Measurements from ENCODE around the gene MMP10.

The MMP10 gene

GRCh38 chr11:102798012-102798746 is 17.8 kb upstream of the MMP10 start, which contains the start of gene MMP1:
Gene MMP1 (minus strand): TSS chr11:102798160. CDS start chr11:102798092, 68 bp downstream.
- Mint-ChIP-seq H3K27ac (no peak within 1 kb of the TSS), H3K4me1 (ENCODE audit: low read depth) (peaks cover 6% of the 10 kb centered on the region), H3K27me3 (peaks cover 10% of the 10 kb centered on the region), H3K4me3 (no peak within 1 kb of the TSS), H3K9me3 (no peaks in the 10 kb centered on the region), H3K36me3 (ENCODE audit: low read depth) (no peaks in the 10 kb centered on the region)
- intact Hi-C loops (cut with micrococcal nuclease): no loop called here

- intact Hi-C loops (cut with micrococcal nuclease): no loop called here
These were observed 14.0 kb upstream of the MMP10 start for GRCh38 chr11:102794382-102794781.

GRCh38 chr11:102793677-102794290 is 13.4 kb upstream of the MMP10 start:
- Mint-ChIP-seq H3K9me3 (no peaks in the 10 kb centered on the region), H3K36me3 (ENCODE audit: low read depth) (no peaks in the 10 kb centered on the region), H3K4me1 (ENCODE audit: low read depth) (no peaks in the 10 kb centered on the region), H3K27ac (no peak overlapping the region), H3K27me3 (peaks cover 11% of the 10 kb centered on the region), H3K4me3 (no peak overlapping the region)
- intact Hi-C loops (cut with micrococcal nuclease): no loop called here

More at GRCh38 chr11:102794382-102794781, 14.0 kb upstream of the MMP10 start:
- Mint-ChIP-seq H3K9me3 (no peaks in the 10 kb centered on the region), H3K4me3 (no peak overlapping the region), H3K36me3 (ENCODE audit: low read depth) (no peaks in the 10 kb centered on the region), H3K4me1 (ENCODE audit: low read depth) (no peaks in the 10 kb centered on the region), H3K27ac (no peak overlapping the region), H3K27me3 (peaks cover 9% of the 10 kb centered on the region)

DNA sequence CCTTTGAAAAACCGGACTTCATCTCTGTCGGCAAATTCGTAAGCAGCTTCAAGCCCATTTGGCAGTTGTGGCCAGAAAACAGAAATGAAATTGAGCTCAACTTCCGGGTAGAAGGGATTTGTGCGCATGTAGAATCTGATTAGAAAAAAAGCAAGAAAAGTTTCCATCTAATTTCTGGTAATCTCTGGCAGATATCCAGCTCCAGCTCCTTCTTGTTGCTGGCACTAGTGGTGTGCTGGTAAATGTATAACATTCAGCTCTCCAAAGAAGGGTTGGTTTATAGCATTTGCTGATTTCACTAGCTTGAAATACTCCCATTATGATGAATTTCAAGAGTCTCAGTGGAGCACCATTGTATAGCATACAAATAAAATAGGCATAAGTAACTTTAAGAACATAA is 12.2 kb upstream of the MMP10 start:
- Mint-ChIP-seq H3K4me3 (no peak overlapping the region), H3K27me3 (peaks cover 20% of the 10 kb centered on the region), H3K36me3 (ENCODE audit: low read depth) (no peaks in the 10 kb centered on the region), H3K4me1 (ENCODE audit: low read depth) (no peaks in the 10 kb centered on the region), H3K9me3 (no peaks in the 10 kb centered on the region), H3K27ac (no peak overlapping the region)
- intact Hi-C loops (cut with micrococcal nuclease): no loop called here

GRCh38 chr11:102791271-102792036 is 11.0 kb upstream of the MMP10 start:
- Mint-ChIP-seq H3K36me3 (ENCODE audit: low read depth) (no peaks in the 10 kb centered on the region), H3K9me3 (no peaks in the 10 kb centered on the region), H3K27ac (no peak overlapping the region), H3K27me3 (peaks cover 14% of the 10 kb centered on the region), H3K4me1 (ENCODE audit: low read depth) (peaks cover 2% of the 10 kb centered on the region), H3K4me3 (no peak overlapping the region)
- intact Hi-C loops (cut with micrococcal nuclease): no loop called here

GRCh38 chr11:102788334-102788995 is 8.0 kb upstream of the MMP10 start:
- Mint-ChIP-seq H3K9me3 (no peaks in the 10 kb centered on the region), H3K27ac (no peak overlapping the region), H3K4me3 (no peak overlapping the region), H3K36me3 (ENCODE audit: low read depth) (no peaks in the 10 kb centered on the region), H3K4me1 (ENCODE audit: low read depth) (peaks cover 13% of the 10 kb centered on the region), H3K27me3 (peaks cover 20% of the 10 kb centered on the region)
- intact Hi-C loops (cut with micrococcal nuclease): no loop called here

DNA sequence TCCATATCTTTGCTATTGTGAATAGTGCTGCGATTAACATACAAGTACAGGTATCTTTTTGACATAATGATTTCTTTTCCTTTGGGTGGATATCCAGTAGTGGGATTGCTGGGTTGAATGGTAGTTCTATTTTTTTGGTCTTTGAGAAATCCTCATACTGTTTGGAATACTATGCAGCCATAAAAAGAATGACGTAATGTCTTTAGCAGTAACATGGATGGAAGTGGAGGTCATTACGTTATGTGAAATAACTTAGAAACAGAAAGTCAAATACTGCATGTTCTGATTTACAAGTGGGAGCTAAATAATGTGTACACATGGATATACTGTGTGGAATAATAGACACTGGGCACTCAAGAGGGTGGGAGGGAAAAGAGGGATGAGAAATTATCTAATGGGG is 4.0 kb upstream of the MMP10 start:
- intact Hi-C loops (cut with micrococcal nuclease): no loop called here
- Mint-ChIP-seq H3K27ac (no peak overlapping the region), H3K9me3 (no peaks in the 10 kb centered on the region), H3K27me3 (peaks cover 33% of the 10 kb centered on the region), H3K36me3 (ENCODE audit: low read depth) (no peaks in the 10 kb centered on the region), H3K4me3 (no peak overlapping the region), H3K4me1 (ENCODE audit: low read depth) (peaks cover 13% of the 10 kb centered on the region)

GRCh38 chr11:102783720-102784119 is 3.3 kb upstream of the MMP10 start:
- Mint-ChIP-seq H3K4me3 (no peak overlapping the region), H3K27ac (no peak overlapping the region), H3K27me3 (peaks cover 34% of the 10 kb centered on the region), H3K4me1 (ENCODE audit: low read depth) (peaks cover 13% of the 10 kb centered on the region), H3K36me3 (ENCODE audit: low read depth) (no peaks in the 10 kb centered on the region), H3K9me3 (no peaks in the 10 kb centered on the region)
- intact Hi-C loops (cut with micrococcal nuclease): no loop called here

DNA sequence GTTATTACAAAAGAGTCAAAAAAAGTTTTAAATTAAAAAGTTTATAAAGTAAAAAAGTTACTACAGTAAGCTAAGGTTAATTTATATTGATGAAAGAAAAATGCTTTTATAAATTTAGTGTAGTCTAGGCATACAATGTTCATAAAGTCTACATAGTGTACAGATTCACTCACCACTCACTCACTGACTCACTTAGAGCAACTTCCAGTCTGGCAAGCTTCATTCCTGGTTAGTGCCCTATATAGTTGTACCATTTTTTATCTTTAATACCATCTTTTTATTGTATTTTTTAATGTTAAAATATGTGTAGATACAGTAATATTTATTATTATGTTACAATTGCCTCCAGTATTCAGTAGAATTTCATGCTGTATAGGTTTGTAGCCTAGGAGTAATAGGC is 2.6 kb upstream of the MMP10 start:
- Mint-ChIP-seq H3K36me3 (ENCODE audit: low read depth) (no peaks in the 10 kb centered on the region), H3K27ac (no peak overlapping the region), H3K9me3 (no peaks in the 10 kb centered on the region), H3K4me3 (no peak overlapping the region), H3K27me3 (peaks cover 29% of the 10 kb centered on the region), H3K4me1 (ENCODE audit: low read depth) (peaks cover 13% of the 10 kb centered on the region)
- intact Hi-C loops (cut with micrococcal nuclease): no loop called here

DNA sequence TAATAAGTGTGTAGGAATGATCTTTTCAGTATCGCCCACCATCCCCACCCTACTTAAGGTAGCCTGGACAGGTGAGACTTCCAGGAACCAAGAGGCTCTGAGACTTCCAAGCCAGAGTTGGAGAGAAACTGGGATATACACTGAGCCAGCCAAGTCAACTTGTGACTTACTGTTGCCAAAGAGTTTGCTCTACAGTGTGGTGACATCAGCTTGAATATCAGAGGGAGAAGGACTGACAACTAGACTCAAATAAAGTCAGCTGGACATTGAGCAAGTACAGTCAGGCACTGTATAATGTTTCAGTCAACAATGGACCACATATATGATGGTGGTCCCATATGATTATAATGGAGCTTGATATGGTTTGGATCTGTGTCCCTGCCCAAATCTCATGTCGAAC is 1.2 kb upstream of the MMP10 start:
- H3K27me3 Mint-ChIP-seq: peaks cover 31% of the 10 kb centered on the region
- H3K27ac Mint-ChIP-seq: no peak overlapping the region
- no peaks in the 10 kb centered on the region for H3K9me3 Mint-ChIP-seq
- no peak overlapping the region for H3K4me3 Mint-ChIP-seq
- intact Hi-C loops (cut with micrococcal nuclease): no loop called here
- no peaks in the 10 kb centered on the region for H3K36me3 Mint-ChIP-seq (ENCODE audit: low read depth)
- peaks cover 13% of the 10 kb centered on the region for H3K4me1 Mint-ChIP-seq (ENCODE audit: low read depth)

DNA sequence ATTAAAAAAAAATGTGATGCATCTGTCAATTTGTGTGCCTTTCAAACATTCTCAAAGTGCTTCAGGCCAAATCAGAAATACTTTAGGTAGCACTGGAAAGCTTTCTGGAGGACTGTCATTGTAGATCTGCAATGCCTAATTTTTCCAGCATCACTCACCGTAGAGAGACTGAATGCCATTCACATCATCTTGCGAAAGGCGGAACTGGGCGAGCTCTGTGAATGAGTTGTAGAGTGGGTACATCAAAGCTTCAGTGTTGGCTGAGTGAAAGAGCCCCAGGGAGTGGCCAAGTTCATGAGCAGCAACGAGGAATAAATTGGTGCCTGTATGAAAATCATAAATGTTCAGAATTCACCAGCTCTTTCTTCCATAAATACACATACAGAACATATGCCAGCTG is 4.0 kb downstream of the MMP10 start:
- peaks cover 3% of the 10 kb centered on the region for H3K4me1 Mint-ChIP-seq (ENCODE audit: low read depth)
- intact Hi-C loops (cut with micrococcal nuclease): no loop called here
- H3K36me3 Mint-ChIP-seq (ENCODE audit: low read depth): no peaks in the 10 kb centered on the region
- H3K4me3 Mint-ChIP-seq: no peak overlapping the region
- no peaks in the 10 kb centered on the region for H3K9me3 Mint-ChIP-seq
- no peak overlapping the region for H3K27ac Mint-ChIP-seq
- H3K27me3 Mint-ChIP-seq: peaks cover 37% of the 10 kb centered on the region

GRCh38 chr11:102773386-102773785 is 7.0 kb downstream of the MMP10 start:
- intact Hi-C loops (cut with micrococcal nuclease): no loop called here
- Mint-ChIP-seq H3K9me3 (no peaks in the 10 kb centered on the region), H3K4me3 (no peak overlapping the region), H3K36me3 (ENCODE audit: low read depth) (no peaks in the 10 kb centered on the region), H3K27ac (no peak overlapping the region), H3K27me3 (peaks cover 43% of the 10 kb centered on the region), H3K4me1 (ENCODE audit: low read depth) (peaks cover 7% of the 10 kb centered on the region)

- no peaks in the 10 kb centered on the region for H3K9me3 Mint-ChIP-seq
- intact Hi-C loops (cut with micrococcal nuclease): no loop called here
- no peak overlapping the region for H3K27ac Mint-ChIP-seq
- peaks cover 7% of the 10 kb centered on the region for H3K4me1 Mint-ChIP-seq (ENCODE audit: low read depth)
- H3K4me3 Mint-ChIP-seq: no peak overlapping the region
- peaks cover 55% of the 10 kb centered on the region for H3K27me3 Mint-ChIP-seq
- H3K36me3 Mint-ChIP-seq (ENCODE audit: low read depth): no peaks in the 10 kb centered on the region
These were observed 9.1 kb downstream of the MMP10 start for GRCh38 chr11:102771351-102771750.

DNA sequence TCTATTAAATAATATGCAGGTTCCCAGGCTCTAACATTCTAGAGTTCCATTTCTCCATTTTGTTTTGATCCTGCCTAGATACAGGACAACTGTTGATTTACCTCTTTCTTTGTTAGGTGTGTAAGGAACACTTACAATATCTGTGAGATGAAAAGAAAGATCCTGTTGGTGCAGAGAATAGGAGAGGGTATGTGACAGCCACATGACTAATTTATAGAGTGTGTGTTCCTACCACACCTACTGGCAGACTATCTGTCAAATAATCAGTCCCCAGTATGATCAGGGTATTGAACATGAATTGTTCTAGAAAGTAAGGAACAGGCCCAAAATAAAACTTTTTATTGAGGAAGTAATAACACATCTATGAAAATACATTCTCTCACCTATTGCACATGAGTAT is 10.2 kb downstream of the MMP10 start:
- intact Hi-C loops (cut with micrococcal nuclease): no loop called here
- no peaks in the 10 kb centered on the region for H3K36me3 Mint-ChIP-seq (ENCODE audit: low read depth)
- peaks cover 59% of the 10 kb centered on the region for H3K27me3 Mint-ChIP-seq
- no peak overlapping the region for H3K4me3 Mint-ChIP-seq
- H3K27ac Mint-ChIP-seq: no peak overlapping the region
- H3K4me1 Mint-ChIP-seq (ENCODE audit: low read depth): peaks cover 7% of the 10 kb centered on the region
- no peaks in the 10 kb centered on the region for H3K9me3 Mint-ChIP-seq

Data from dendritic cell treated with granulocyte-macrophage colony-stimulating factor and Interleukin-4, amounts not matched to agents 40 ng/mL and 50 ng/mL, for 4 days (primary cell).